GM19025 (cell line): ENCODE results near the gene UNC5A.

Source experiments
- ATAC-seq: cut with Tn5 transposase; IDR thresholded peaks from one replicate; pipeline ENCODE4 v1.9.1; 2021; ENCODE audit warnings: mild to moderate bottlenecking, low read depth, moderate library complexity; ENCODE audit not compliant: unreplicated experiment

Gene UNC5A

GRCh38 chr5:176798949-176799348 is 11.4 kb upstream of the UNC5A start:
- no peak for ATAC-seq

GRCh38 chr5:176799488-176799887 is 10.9 kb upstream of the UNC5A start:
- no peak for ATAC-seq

GRCh38 chr5:176800024-176800423 is 10.3 kb upstream of the UNC5A start:
- no peak for ATAC-seq

GRCh38 chr5:176802116-176802784 is 8.1 kb upstream of the UNC5A start:
- ATAC-seq = no peak

DNA sequence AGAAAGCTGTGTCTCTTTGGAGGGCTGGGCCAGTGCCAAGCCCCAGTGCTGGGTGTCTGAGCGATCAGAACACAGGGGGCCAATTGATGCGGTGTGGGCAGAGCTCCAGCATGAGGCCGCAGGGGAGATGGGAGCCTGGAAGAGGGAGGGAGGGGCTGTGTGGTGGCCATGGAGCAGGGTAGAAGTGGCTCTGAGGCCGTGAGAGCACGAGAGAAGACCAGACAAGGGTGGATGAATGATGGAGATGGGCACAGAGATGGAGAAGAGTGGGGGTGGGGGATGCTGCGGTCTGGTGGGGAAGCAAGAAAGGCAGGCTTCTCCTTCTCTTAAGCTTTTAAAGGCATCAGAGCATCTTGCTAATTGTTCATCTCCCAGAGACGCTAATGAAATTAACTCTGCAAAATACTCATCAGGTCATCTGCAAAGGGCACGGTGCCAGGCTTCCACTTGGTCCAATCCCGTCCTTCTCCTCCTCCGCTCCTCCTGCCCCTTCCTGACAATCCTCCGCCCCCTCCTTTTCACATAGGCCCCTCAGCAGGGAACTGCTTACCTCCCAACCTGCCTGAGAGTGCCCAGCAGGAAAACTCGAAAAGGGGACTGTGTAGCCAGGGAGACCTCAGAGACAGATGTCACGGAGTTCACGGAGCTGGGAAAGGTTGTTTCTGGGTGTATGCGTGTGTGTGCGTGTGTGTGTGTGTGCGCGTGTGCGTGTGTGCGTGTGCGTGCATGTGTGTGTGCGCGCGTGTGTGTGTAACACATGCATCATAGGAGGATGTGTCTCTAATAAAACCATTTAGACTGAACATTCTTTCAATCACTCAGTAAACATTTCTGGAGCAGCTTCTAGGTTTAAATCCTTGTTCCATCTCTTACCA is 7.1 kb upstream of the UNC5A start:
- no peak for ATAC-seq

DNA sequence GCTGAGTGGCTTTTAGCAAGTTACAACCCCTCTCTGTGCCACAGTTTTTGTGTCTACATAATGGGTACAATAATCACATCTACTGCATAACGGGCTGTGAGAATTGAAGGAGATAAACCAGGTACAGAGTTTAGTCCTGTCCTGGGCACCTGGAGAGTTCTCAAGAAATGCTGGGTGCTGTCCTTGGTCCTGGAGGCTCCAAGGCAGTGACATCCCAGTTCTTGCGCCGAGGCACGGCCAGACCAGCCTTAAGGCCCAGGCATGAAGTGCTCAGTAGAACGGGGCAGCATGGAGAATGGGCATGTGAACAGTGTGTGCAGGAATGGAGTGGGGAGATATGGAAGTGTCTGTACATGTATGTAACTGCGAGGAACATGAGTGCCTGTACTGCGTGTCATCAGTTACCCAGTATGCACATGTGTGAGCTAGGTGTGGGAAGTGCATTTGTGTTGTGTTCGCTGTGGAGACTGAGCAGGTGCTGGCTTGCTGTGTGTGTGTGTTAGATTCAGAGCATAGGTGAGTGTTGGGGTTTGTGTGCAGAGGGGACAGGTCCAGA is 6.3 kb upstream of the UNC5A start:
- ATAC-seq = no peak

DNA sequence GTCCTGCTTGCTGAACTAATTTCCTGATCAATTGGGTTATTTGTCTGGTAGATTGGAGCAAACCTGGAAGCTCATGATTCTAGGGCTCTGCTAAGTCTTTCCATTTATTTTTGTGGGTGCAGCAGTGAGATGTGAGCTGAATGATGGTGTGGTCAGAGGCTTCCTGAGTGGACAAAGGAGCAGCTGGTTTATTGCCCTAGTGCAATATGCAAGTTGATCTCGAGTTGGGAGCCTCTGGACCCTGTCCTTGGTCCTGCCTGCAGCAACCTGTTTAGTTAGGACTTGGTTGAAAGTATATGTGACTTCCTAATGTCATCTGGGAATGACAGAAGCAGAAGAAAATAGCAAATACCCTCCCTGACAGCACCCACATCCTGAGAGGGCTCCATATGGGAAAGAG is 4.2 kb upstream of the UNC5A start:
- ATAC-seq = no peak

DNA sequence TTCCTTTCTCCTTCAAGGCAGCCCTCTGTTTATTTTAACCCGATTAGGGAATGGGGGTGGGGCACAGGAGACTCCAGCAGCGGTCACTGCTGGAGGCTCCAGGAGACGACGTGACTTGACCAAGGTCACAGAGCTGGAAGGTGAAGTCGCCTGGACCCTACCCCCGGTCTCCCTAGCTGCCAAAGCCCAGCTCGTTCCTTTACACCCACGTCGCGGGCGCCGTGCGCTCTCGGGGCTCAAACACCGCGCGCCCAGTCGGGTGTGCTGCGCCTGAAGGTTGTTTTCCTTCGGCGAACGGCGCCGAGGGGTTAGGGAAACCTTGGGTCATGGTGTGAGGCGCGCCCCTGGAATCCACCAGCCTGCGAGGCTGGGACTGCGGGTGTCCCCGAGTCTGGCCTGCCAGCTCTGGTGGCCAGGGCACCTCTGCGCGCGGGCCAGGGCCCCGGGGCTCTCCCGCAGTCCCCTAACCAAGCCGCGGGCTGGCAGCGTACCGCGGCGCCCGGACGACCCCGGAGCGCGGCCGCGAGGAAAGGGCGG is 747 bp upstream of the UNC5A start:
- no peak for ATAC-seq

DNA sequence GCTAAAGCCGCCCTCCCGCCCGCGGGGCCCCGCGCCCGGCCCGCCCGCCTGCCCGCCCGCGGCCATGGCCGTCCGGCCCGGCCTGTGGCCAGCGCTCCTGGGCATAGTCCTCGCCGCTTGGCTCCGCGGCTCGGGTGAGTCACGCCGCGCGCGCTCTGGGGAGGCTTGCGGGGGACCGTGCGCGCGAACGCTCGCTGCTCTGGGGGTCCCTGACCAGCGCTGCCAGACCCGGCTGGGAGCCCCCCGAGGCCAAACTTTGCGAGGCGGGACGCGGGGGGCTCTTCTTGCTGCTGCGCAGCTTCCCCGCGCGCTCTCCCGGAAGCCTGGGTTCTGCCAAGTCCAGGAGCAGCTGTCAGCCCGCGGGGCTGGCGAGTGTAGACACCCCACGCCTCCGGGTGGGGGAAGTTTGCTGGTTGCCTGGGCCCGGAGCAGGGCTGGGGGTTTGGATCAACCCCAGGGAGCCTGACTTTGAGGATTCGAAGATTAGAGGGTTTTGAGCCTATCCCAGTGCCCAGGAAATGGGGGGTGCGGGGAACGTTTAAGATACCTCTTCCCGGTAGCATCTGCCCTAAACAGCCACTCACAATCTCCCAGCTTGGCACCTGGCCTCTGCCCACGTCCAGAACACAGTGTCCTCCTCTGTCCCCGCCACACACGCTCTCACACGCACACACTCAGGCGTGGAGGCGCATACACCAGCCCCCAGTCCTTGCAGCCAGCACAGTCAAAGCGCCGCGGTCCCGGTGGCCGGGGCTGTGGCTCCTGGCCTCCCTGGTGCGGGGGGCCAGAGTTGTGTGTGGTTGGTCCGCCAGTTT is 535 bp downstream of the UNC5A start:
- no peak for ATAC-seq

DNA sequence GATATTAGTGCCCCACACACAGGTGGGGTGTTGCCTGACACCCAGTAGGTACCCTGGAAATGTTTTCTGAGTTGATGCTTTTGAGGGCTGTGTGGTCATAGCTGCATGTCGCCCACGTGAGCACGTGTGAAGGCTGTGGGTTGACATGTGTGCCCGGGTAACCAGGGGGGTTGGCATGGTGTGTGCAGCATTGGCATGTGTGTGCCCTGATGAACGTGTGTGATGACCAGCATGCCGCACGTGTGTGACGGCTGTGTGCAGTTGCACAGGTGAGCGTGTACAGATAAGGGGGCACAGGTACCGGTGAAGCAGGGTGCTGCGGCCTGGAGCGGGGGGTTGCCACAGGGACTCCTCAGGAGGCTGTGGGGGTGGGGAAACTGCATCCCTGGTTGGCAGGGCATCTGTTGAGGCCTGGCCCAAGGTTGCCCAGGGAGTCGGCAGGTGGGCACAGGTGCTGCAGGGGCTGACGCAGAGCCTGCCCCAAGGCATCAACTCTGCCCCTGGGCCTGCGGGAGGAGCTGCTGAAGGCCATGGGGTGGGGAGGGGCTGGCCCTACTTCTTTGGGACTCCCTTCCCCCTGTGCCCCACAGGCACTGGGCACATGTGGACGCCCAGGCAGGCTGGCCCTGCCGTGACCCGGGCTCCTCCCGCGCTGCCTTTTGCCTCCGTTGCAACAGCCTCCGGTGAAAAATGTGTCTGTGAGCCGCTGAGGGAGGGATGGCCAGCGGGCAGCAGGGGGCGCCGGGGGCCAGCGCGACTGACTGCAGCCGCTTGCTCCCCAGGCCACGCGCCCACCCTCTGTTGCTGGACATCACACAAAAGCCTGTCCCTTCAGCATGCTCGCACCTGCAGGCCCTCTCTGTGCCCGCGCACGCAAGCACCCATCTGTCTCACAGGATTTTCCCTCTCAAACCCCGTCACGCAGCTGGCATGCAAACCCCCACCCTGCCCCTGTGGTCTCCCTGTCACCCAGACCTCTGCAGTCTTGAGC is 2.2 kb downstream of the UNC5A start:
- no peak for ATAC-seq

GRCh38 chr5:176813587-176814312 is 3.4 kb downstream of the UNC5A start:
- ATAC-seq = no peak

- ATAC-seq = no peak
Observed at GRCh38 chr5:176814313-176814685, 3.9 kb downstream of the UNC5A start.

GRCh38 chr5:176814836-176815438 is 4.6 kb downstream of the UNC5A start:
- ATAC-seq = no peak

GRCh38 chr5:176816043-176816745 is 5.8 kb downstream of the UNC5A start:
- no peak for ATAC-seq

DNA sequence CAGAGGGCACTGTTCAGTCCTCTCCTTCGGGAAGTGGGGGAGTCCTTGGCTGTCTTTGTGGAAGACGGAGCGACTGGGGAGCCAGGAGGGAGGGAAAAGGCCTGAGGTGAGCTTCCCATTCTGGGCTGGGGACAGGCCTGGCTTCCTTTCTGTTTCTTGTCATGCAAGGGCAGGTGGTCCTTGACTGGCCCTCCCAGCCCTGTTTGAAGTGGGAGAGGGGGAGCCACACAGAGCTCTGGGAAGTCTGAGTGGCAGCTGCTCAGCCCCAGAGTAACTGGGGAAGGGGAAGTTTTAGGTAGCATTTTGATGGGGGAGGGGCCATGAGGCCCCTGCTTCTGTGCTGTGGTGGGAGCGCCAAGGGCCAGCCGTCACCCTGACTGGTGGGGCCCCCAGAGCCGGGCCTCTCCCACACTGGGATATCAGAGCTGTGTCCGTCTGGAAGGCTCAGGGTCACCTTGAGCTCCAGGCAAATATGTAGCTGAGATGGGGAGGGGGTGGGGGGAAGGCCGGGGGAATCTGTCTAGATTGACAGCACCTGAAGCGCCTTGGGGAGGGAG is 6.5 kb downstream of the UNC5A start:
- no peak for ATAC-seq

DNA sequence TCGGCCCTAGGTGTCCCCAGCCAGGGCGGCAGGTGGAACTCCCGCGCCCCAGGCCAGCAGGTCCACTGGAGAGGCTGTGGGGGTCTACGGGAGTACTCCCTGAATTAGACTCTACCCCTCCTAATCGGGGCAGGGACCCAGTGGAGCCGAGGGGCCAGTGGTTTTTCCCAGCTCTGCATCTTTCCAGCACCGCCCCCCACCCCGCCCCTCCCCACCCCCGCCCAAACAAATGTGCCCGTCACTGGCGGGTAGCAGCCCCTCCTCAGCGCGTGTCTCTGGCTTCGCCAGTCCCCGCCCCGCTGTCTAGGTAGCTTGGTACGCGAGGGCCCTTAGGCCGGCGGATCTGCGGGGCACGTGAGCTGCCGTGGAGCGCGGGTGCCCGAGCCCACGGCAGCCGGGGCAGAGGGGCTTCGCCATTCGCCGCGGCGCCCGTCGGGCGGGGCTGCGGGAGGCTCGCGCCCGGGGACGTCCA is 7.0 kb downstream of the UNC5A start:
- ATAC-seq = peak; percentile 1

DNA sequence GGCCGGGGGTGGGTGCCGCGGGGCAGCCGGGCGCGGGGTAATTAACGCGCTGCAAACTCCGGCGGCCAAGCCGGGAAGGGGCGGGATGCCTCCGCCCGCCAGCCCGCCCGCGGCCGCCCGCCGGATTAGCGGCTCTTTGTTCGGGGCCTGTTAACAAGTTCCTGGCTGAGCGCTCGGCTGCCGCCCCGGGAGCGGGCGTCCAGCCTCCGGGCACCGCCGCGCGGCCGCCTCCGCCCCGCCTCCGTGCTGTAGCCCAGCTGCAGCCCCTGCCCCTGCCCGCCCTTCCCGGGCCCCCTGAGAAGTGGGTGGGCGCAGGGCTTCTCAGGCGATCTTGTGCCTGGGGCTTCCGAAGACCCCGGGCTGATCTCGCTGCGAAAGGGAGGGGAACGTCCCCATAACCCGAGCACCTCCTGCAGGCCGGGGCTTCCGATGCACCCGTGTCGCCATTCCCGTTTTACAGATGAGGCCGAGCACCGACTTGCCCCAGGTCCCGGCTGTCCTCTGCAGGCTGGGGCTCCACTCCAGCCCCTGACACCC is 7.5 kb downstream of the UNC5A start:
- ATAC-seq = peak; percentile 24
